Hematopoietic multipotent progenitor cell (in vitro differentiated cells): ENCODE measurements around the gene NEDD9. TPM values are rescaled to one million over a fixed set of nuclear protein-coding genes. Genes with fewer than 3 reads are reported as not detected.
A peak's percentile ranks its signal among the peaks of the same experiment; 100 is the strongest.

Experiments used
- DNase-seq, 3 donors: peaks; one replicate each; pipeline ENCODE4 v3.0.0-alpha.2; 2011 to 2015; ENCODE audit warnings: low read depth in 2 of 3, low spot score in 2 of 3
- total RNA-seq: library from RNA; depleted of rRNA; stranded (reverse); fragments of >200 nt; gene quantifications from one replicate; pipeline ENCODE4 v1.2.3, GENCODE V29; 2012

Gene NEDD9
- total RNA-seq, 1 donor = 4.6 TPM

DNA sequence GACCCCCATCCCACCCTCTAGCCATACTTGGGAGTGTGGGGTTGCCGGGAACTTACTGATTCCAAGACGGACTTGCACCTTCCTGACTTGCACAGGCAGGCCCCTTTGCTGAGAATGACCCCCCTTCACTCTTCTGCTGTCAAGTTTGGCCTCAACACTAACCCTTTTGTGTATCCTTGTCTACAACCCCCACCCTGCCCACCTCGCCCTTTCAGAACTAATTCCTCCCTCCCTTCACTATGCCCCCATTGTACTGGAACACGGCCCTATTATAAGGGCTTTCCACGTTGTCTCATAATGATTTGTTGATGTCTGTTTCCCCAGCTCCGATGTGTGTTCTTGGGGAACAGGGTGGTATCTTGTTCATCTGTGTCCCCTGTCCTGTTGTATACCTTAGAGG is 4.4 kb upstream of the NEDD9 start:
- DNase-seq = no peak

DNA sequence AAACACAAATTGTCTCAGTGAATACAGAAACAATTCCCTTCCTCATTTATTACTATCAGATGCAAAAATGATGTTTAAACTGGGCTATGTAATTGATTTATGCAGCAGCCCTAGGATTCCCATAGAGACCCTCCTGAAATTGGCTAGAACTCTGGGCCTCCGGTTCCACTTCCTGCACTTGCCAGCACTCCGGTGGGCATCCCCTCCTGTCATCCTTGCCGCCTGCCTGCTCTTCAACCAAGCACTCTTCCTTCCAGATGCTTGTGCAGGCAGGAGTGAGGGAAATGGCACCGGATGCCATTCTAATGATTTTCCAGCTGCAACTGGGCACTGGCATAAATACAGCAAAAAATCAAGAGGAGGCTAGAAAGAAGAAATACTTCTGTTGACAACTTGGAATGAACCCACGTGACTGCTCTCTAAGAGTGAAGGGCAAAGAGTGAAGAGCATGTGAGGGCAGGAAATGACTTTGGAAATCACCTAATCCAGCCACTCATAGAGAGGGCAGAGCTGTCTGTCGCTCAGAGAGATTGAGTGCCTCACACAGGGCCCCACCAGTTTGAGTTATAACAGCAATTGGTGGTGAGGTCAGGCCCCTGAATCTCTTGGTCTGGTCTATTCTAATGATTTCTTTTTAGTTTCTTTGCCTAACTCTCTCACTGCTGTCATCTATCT is 3.7 kb upstream of the NEDD9 start:
- DNase-seq = peak in 2 of 3 donors; percentile 41 to 66

GRCh38 chr6:11235062-11235461 is 2.6 kb upstream of the NEDD9 start:
- no peak for DNase-seq

DNA sequence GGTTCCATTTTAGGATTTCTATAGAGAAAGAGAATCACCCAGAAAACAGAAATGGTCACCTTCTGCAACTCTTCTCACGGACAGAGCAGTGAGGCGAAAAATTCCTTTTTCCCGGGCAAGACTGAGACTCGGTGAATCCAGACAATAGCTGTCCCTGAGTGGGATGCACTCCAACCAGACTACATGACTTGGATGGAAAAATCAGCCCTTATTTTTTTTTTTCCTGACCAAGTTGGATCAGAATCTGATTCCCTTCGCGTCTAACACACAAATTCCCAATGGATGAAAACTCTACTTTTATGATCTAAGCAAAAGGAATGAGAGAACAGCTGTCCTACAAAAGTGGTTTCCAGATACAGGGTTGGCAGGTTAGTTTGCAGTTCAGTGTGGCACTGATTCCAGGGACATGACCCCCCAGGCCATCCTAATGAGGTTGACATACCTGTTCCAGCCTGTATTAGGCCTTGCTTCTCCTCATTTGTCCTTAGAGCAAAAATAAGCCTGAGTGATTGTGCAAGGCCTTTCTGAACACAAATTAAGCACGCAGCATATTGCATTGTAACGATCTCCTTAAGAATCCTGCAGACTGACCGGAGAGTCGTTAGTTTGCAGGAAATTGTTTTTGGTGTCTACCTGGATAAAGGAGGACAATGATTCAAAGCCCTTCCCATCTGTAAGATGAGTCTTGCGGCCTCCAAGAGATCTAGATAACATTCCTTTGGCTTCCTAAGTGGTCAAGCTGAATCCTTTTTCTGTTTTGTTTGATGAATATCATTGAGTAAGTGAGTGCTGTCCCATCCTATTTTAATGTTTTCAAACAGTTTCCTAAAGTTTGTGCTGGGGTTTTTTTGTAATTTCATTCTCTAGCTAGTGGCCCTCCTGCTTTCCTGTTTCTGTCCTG is 1.5 kb upstream of the NEDD9 start:
- no peak for DNase-seq

DNA sequence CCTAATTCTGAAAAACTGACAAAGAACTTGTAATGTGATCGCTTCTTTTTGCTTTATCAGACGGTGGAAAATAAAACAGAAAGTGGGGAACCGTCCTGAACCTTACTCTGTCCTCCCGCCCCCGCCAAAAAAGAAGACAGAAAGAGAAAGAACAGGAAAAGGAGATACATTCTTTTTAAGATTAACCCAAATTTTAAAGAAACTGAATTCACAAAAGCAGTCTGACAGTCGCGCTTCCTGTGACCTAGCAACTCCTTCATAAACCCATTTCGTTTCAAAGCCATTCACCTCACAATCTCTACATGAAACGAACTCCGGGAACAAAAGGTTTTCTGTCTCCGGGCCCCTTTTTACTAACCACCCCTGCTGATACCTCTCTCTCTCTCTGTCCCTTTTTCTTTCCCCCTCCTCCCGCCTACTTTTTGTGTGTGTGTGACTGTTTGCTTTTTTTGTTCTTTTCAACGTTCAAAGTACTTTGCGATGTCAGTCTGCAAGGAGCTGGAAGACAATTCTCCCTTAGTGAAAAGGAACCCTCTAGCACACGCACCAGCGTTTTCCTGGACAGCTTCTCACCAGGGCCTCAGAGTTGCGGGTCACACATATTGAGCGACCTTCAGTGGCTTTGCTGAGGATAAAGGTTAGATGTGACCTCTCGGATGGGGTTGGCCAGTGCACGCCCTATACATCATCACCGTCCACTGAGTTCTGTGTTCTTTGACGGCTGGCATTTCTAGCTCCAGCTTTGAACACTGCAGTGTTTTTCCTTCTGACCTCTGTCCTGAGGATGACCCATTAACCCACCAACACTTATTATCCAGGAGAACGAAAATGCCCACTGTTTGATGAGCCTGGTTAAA is 530 bp upstream of the NEDD9 start:
- no peak for DNase-seq

GRCh38 chr6:11231564-11232192 is 790 bp downstream of the NEDD9 start:
- no peak for DNase-seq

DNA sequence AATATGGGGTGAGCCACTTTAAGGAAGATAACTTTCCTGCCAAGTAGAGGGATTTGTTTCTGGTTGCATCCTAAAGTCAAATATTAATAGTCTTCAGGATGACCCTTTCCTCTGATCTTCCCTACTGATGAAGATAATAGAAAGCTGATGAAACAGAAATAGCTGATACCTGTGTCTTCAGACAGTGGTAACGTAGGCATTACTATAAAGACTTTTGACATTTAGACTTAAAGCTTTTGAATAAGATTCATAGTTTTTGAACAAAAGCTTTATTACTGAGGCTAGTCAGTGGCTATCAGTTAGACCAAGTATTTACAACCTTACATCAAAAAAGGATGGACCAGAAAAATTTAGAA is 1.4 kb downstream of the NEDD9 start:
- DNase-seq = no peak

GRCh38 chr6:11230158-11231107 is 2.0 kb downstream of the NEDD9 start:
- no peak for DNase-seq

DNA sequence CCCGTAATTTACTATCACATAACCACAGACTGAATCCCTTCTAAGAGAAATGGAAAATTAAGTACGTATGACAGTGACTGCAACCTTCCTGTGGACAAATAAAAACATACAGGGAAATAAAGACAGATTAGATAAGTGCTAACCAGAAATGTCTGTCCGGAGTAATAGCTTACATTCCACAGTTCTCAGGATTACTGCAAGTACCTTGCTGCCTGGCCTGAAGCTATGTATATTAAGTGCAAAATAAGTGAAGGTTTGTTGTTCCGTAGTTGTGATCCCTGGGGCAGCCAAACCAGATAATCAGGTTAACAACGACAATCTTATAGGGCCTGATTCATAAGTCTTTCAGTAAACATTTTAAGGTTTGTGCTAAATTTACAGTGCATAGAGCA is 2.8 kb downstream of the NEDD9 start:
- no peak for DNase-seq

- no peak for DNase-seq
These were observed 3.4 kb downstream of the NEDD9 start for GRCh38 chr6:11228935-11229654.

- DNase-seq = no peak
These were observed 4.8 kb downstream of the NEDD9 start for GRCh38 chr6:11227698-11228097.

- DNase-seq = no peak
These were observed 6.5 kb downstream of the NEDD9 start for GRCh38 chr6:11226005-11226404.

- DNase-seq = no peak
These were observed 7.5 kb downstream of the NEDD9 start for GRCh38 chr6:11224966-11225463.

- DNase-seq = no peak
These were observed 8.1 kb downstream of the NEDD9 start for GRCh38 chr6:11224252-11224965.

DNA sequence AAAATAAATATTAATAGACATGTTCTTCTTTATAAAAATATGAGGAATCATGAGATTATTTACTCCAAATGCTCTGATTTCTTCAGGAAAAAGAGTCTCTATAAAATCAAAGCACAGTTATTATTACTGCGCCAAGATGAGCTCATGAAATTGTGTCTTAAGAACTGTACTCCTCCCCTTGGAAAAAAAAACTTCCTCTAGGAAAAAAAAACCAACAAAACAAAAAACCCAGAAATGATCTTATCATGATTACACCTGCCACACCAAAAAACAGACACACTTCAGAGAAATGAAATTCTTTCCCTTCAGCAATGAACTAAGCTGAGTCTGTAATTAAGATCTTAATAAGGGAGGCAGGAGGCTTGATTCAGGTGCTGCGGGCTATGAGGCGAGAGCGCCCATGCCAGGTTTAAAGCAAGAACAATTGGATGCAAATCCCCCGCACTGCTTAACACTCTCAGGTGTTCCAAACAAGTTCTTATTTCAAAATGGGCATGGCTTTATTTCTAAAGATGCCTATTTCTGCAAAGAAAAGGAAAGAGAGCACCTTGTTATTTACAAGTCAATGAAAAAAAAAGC is 9.1 kb downstream of the NEDD9 start:
- no peak for DNase-seq

DNA sequence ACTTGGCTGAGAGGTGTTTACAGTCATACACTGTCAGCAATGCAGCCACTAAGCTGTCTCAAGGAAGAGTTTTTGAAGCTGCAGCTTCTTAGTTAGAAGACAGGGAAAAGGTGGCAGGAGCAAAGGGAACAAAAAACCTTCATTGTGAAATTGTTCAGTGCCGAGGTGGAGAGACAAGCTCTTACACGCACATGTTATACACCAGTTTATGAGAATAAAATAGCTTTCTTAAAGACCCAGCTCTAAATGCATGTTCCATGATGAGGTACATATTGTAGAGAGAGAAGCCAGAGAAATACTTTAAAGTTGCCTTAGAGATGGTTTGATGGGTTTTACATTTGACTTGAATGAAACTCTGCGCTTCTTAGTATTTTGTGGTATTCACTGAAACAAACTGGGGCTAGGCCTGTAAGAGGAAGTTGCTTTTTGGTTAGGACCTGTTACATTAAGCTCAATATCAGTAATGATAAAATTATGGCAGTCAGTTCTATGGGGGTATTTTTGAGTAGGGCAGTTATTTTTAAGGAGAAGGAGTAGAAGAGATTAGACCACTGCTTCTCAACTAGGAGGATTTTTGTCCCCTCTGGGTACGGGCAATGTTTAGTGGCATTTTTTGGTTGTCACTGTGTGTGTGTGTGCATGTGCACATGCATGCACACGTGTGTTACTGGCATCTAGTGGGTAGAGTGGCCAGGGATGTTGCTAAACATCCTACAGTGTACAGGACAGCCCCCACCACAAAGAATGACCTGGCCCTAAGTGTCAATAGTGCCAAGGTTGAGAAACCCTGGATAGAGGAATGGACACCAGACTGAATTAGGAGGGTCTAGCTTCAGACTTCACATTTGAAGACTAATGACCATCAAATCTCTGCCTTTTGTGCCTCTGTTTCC is 9.8 kb downstream of the NEDD9 start:
- peak in 1 of 3 donors; percentile 32 for DNase-seq
